Chondrocyte (in vitro differentiated cells): Measurements from ENCODE around the gene KRTAP12-3. TPM values are rescaled to one million over a fixed set of nuclear protein-coding genes. Genes with fewer than 3 reads are reported as not detected.
"Not testable (repeated sequence)": the region's sequence is repeated elsewhere in the genome, so short reads cannot be mapped to it uniquely, and the experiment has no call there.

ENCODE experiments used
- DNase-seq: peaks from one replicate; pipeline ENCODE4 v3.0.0; 2021; ENCODE audit warnings: mixed read lengths, low spot score
- H3K27ac Mint-ChIP-seq: one replicate; pipeline ENCODE4 v1.8.0; 2021; ENCODE audit warnings: mild to moderate bottlenecking, moderate library complexity, mixed read lengths; ENCODE audit not compliant: unreplicated experiment
- H3K27me3 Mint-ChIP-seq: 2 replicates; pipeline ENCODE4 v1.8.0; 2021; ENCODE audit warnings: low read depth, mixed read lengths
- H3K36me3 Mint-ChIP-seq: 2 replicates; pipeline ENCODE4 v1.8.0; 2021; ENCODE audit warnings: low read depth, mixed read lengths
- H3K4me1 Mint-ChIP-seq: 2 replicates; pipeline ENCODE4 v1.8.0; 2021; ENCODE audit warnings: low read depth, mild to moderate bottlenecking, mixed read lengths
- H3K4me3 Mint-ChIP-seq: one replicate; pipeline ENCODE4 v1.8.0; 2021; ENCODE audit warnings: mild to moderate bottlenecking, moderate library complexity, mixed read lengths; ENCODE audit not compliant: unreplicated experiment
- H3K9me3 Mint-ChIP-seq: 2 replicates; pipeline ENCODE4 v1.8.0; 2021; ENCODE audit warnings: low read depth, mixed read lengths
- total RNA-seq: library from RNA; stranded (reverse); gene quantifications from 3 replicates; pipeline ENCODE4 v1.2.1, GENCODE V29; 2021
- TF ChIP-seq, protein P1 (sequence below): fragments of 200-600 bp; sonication (generic); IDR thresholded peaks from 2 replicates; pipeline ENCODE4 v1.5.0; 2021; ENCODE audit warnings: antibody characterized with exemption, mild to moderate bottlenecking, moderate library complexity

Gene KRTAP12-3
- total RNA-seq, 1 donor from 2014 or later: not detected

DNA sequence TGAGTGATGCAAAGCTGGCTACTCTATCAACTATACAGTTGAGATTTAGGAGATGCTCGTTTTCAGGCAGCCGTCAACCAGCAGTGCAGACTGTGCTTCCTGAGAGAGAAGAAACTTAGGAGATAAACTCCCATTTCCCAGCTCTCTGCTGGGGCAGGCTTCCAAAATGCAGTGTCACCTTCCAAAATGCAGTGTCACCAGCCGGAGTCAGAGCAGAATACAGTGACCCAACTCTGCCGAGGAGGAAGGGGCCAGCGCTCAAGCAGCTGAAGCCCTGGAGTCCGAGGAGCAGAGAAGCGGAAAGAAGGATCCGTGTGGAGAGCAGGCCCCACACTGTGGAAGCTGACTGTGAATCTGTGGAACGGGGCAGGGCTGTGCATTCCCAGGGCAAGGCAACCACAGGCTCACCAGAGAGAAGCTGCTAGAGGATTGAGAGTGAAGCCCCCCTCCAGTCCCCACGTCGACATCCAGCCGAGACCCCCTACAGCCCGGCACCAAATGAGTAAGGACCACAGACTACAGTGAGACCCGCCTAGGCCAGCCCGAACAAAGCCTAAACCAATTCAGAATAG is 24.9 kb downstream of the KRTAP12-3 start:
- H3K27ac Mint-ChIP-seq: no peak overlapping the region
- no peak for DNase-seq
- H3K4me3 Mint-ChIP-seq: no peak overlapping the region
- TF ChIP-seq, protein P1, sequence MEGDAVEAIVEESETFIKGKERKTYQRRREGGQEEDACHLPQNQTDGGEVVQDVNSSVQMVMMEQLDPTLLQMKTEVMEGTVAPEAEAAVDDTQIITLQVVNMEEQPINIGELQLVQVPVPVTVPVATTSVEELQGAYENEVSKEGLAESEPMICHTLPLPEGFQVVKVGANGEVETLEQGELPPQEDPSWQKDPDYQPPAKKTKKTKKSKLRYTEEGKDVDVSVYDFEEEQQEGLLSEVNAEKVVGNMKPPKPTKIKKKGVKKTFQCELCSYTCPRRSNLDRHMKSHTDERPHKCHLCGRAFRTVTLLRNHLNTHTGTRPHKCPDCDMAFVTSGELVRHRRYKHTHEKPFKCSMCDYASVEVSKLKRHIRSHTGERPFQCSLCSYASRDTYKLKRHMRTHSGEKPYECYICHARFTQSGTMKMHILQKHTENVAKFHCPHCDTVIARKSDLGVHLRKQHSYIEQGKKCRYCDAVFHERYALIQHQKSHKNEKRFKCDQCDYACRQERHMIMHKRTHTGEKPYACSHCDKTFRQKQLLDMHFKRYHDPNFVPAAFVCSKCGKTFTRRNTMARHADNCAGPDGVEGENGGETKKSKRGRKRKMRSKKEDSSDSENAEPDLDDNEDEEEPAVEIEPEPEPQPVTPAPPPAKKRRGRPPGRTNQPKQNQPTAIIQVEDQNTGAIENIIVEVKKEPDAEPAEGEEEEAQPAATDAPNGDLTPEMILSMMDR: no peak
- H3K9me3 Mint-ChIP-seq: no peaks in the 10 kb centered on the region
- H3K36me3 Mint-ChIP-seq: peaks cover 4% of the 10 kb centered on the region
- H3K27me3 Mint-ChIP-seq: peaks cover 72% of the 10 kb centered on the region
- H3K4me1 Mint-ChIP-seq: no peaks in the 10 kb centered on the region

DNA sequence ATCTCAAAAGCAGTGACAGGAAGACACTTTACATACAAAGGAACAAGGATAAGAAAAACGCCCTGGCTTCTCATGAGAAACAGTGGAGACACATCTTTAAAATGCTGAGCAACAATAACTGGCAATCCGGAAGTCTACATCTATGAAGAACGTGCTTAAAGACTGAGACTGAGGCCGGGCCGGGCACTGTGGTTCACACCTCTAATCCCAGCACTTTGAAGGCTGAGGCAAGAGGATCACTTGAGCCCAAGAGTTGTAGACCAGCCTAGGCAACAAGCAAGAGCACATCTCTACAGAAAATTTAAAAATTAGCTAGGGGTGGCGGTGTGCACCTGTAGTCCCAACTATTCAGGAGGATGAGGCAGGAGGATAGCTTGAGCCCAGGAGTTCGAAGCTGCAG is 26.3 kb downstream of the KRTAP12-3 start:
- Mint-ChIP-seq H3K36me3 (peaks cover 4% of the 10 kb centered on the region), H3K9me3 (no peaks in the 10 kb centered on the region), H3K27me3 (peaks cover 77% of the 10 kb centered on the region), H3K4me3 (no peak overlapping the region), H3K27ac (no peak overlapping the region), H3K4me1 (no peaks in the 10 kb centered on the region)
- TF ChIP-seq, protein P1: no peak
- no peak for DNase-seq

DNA sequence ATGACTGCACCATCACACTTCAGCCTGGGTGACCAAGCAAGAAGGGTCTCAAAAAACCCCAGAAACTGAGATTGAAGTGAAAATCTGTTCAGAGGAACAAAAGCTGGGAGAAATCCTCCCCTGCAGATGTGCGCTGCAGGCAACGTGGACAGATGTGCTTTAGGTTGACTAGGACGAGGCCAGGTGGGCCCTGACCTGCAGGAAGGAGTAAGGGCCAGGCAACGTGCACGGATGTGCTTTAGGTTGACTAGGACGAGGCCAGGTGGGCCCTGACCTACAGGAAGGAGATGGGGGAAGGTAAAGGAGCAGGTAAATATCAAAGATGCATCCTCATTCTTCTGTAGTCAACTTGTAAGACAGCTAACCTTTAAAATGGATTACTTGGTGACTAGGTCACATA is 26.8 kb downstream of the KRTAP12-3 start:
- H3K36me3 Mint-ChIP-seq: peaks cover 4% of the 10 kb centered on the region
- no peak overlapping the region for H3K27ac Mint-ChIP-seq
- DNase-seq: no peak
- H3K27me3 Mint-ChIP-seq: peaks cover 73% of the 10 kb centered on the region
- H3K4me3 Mint-ChIP-seq: no peak overlapping the region
- H3K4me1 Mint-ChIP-seq: no peaks in the 10 kb centered on the region
- TF ChIP-seq, protein P1: no peak
- no peaks in the 10 kb centered on the region for H3K9me3 Mint-ChIP-seq

DNA sequence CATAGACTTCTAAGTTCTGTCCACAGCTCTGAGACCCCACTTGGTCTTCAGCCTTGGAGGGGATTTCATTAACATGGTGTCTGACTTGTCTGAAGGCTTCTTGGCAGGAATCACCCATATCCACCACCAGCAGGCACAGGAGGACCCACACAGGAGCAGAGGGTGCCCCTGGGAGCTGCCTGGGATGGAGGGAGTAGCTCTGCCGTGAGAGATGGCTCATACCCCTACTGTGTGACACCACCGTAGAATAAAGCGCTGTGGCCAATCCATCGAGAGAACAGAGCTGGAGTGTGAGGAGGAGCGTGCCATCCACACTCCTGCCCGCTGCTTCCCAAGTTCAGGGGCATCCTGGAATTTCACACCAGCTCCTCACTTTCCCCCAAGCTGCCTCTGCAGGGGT is 27.3 kb downstream of the KRTAP12-3 start:
- H3K27ac Mint-ChIP-seq, H3K9me3 Mint-ChIP-seq, H3K4me1 Mint-ChIP-seq, DNase-seq, H3K4me3 Mint-ChIP-seq, H3K36me3 Mint-ChIP-seq: not testable (repeated sequence)
- H3K27me3 Mint-ChIP-seq: peaks cover 73% of the 10 kb centered on the region

DNA sequence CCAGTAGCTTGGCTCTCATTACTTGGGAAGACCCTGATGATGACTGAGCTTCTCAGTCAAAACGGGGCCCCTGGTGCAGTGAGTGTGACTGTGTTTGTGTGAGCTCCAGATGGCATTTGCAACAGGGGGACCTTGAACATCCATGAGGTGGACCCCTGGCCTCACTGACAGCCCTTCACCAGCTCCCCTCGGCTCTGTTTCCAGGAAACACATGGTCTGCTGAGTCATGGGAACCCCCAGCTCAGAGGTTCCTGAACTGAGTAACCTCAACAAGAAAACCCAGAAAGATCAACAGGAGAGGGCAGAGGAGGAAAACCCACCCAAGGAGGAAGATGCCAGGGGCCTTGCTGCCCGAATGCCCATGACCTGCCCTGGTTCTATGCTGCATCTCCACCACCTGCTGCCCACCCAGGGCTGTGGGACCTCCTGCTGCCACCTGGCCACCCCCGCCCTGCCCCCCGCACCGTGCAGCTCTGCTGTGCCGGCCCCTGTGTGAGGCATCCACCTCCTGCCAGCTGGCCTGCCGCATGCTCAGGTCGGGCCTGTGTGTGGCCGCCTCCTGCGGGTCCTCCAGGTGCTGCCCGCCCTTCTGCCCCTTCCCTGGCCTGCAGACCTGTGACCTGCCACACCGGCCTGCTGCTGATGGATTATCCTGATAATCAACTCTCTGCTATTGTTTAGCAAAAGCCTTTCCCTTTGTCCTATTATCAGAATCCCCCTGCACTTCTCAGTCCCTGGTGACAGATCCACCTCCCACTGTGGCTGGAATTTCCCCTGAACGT is 28.5 kb downstream of the KRTAP12-3 start:
- peaks cover 4% of the 10 kb centered on the region for H3K36me3 Mint-ChIP-seq
- H3K27ac Mint-ChIP-seq: no peak overlapping the region
- DNase-seq: no peak
- TF ChIP-seq, protein P1: no peak
- peaks cover 73% of the 10 kb centered on the region for H3K27me3 Mint-ChIP-seq
- H3K4me3 Mint-ChIP-seq: no peak overlapping the region
- no peaks in the 10 kb centered on the region for H3K9me3 Mint-ChIP-seq
- H3K4me1 Mint-ChIP-seq: no peaks in the 10 kb centered on the region
